ENCODE measurements around the gene ZFAND3. TPM values are rescaled to one million over a fixed set of nuclear protein-coding genes. Genes with fewer than 3 reads are reported as not detected.

Gene ZFAND3
- total RNA-seq, 1 donor from 2014 or later, result 43.7 TPM

DNA sequence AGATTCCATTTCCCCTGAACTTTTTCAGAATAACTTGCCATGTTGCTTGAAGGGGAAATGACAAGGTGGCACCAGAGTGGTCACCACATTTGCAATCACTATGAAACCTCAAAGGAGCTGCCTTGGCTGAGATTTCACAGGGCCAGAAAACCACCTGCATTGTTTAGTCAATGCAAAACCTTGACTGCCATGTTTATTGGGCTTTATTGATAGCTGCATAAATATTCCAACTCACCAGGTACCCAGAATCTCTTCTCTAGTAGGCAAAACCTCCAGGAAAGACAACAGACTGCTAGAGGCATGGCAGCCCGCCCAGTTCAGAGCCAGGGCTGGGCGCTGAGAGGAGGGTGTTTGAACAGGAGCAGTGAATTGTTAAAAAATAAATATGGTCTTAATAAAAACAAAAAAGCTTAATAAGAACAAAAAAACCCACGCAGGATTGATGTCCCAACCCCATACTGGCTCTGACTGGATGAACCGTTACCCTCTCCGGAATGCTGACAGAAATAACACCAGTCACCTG, 375.6 kb downstream of the ZFAND3 start:
- intact Hi-C loops (cut with micrococcal nuclease), result loop anchor here (10.0 kb wide), 1 partner anchor 300 kb away; no protein-coding TSS in a partner anchor

GRCh38 chr6:38198219-38198618, 378.7 kb downstream of the ZFAND3 start:
- intact Hi-C loops (cut with micrococcal nuclease), result loop anchor here (10.0 kb wide), 1 partner anchor 297 kb away; no protein-coding TSS in a partner anchor

Other genes with a start within 250 kb of the ZFAND3 start
- 19.0 and 19.5 TPM in 2 replicates for gene MDGA1, start 121.8 kb upstream of the ZFAND3 start, total RNA-seq